Uterus (tissue), 4 donors: Measurements from ENCODE around the gene PPA2. TPM values are rescaled to one million over a fixed set of nuclear protein-coding genes. Genes with fewer than 3 reads are reported as not detected.

Experiments
- DNase-seq, 2 donors: peaks; one replicate each; pipeline ENCODE4 v3.0.0-alpha.2; 2019 to 2020
- H3K27ac ChIP-seq, 2 donors: fragments of 200-600 bp; sonication (generic); 1 replicate in 1 of 2; 2 replicates in 1 of 2; pipeline ENCODE4 v1.5.1; 2016 to 2018
- H3K27me3 ChIP-seq, 2 donors: fragments of 200-600 bp; sonication (generic); one replicate each; pipeline ENCODE4 v1.5.1; 2018 to 2019; ENCODE audit warnings: control low read depth in 1 of 2
- H3K36me3 ChIP-seq, 2 donors: fragments of 200-600 bp; sonication (generic); one replicate each; pipeline ENCODE4 v1.5.1; 2019; ENCODE audit warnings: control low read depth in 1 of 2
- H3K4me1 ChIP-seq, 2 donors: fragments of 200-600 bp; sonication (generic); one replicate each; pipeline ENCODE4 v1.5.1; 2018 to 2019; ENCODE audit warnings: control low read depth in 1 of 2
- H3K4me3 ChIP-seq, 2 donors: fragments of 200-600 bp; sonication (generic); 1 replicate in 1 of 2; 2 replicates in 1 of 2; pipeline ENCODE4 v1.5.1; 2018 to 2019; ENCODE audit warnings: mild to moderate bottlenecking in 1 of 2
- H3K9me3 ChIP-seq, 2 donors: fragments of 200-600 bp; sonication (generic); one replicate each; pipeline ENCODE4 v1.5.1; 2019; ENCODE audit warnings: control low read depth in 1 of 2
- POLR2A ChIP-seq, 2 donors: fragments of 450-650 bp; IDR thresholded peaks; one replicate each; pipeline ENCODE4 v1.6.1; 2016; ENCODE audit warnings: antibody characterized with exemption in 2 of 2, mild to moderate bottlenecking in 1 of 2, moderate library complexity in 1 of 2
- intact Hi-C: fragments of 100-400 bp; cut with DNase I; formaldehyde crosslinking; loops from one replicate; pipeline ENCODE4 v1.15.1; 2023; ENCODE audit warnings: low total_unique reads
- total RNA-seq, 4 donors: library from RNA; depleted of rRNA in 3 of 4; stranded (reverse); fragments of >200 nt in 3 of 4; gene quantifications; one replicate each; pipeline versions ENCODE4 v1.1.0 to v1.2.4, GENCODE V29; 2014 to 2023
- TF ChIP-seq, protein P1 (sequence below), 4 experiments: fragments of 200-600 bp in 2 of 4; fragments of 450-650 bp in 2 of 4; sonication (generic) in 2 of 4; IDR thresholded peaks; one replicate each; pipeline ENCODE4 v1.5.1; 2016 to 2019; ENCODE audit warnings: antibody characterized with exemption in 4 of 4, mild to moderate bottlenecking in 2 of 4, moderate library complexity in 1 of 4
- donor health status: DM: yes; HTN: yes; CAD: no.

Gene PPA2
- total RNA-seq, 4 donors from 2014 or later: 94.4 to 964 (median 152) TPM

DNA sequence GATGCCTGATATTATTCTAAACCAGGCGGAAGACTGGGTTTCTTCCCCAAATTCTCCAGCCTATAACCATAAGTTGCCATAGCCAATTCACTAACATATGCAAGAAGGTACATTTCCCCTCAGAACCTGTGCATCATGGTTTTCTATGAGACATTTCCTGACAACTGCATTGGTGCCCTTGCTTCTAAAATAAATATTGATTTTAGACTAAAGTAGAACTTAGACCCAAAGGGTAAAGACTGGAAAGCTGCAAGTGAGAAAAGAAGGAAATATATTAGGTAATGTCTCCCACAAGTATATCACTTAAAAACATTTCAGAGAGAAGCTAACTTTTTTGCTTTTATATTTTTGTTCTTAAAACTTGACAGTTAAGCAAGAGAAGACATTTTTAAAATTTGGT lies 125.1 kb downstream of the PPA2 start:
- Histone ChIP-seq H3K4me1 (no peaks in the 10 kb centered on the region), H3K9me3 (no peaks in the 10 kb centered on the region), H3K36me3 (no peaks in the 10 kb centered on the region), H3K4me3 (no peak overlapping the region), H3K27me3 (no peaks in the 10 kb centered on the region), H3K27ac (no peak overlapping the region)
- no peak for TF ChIP-seq POLR2A (IDR thresholded peaks at IDR 0.05)
- TF ChIP-seq, protein P1, sequence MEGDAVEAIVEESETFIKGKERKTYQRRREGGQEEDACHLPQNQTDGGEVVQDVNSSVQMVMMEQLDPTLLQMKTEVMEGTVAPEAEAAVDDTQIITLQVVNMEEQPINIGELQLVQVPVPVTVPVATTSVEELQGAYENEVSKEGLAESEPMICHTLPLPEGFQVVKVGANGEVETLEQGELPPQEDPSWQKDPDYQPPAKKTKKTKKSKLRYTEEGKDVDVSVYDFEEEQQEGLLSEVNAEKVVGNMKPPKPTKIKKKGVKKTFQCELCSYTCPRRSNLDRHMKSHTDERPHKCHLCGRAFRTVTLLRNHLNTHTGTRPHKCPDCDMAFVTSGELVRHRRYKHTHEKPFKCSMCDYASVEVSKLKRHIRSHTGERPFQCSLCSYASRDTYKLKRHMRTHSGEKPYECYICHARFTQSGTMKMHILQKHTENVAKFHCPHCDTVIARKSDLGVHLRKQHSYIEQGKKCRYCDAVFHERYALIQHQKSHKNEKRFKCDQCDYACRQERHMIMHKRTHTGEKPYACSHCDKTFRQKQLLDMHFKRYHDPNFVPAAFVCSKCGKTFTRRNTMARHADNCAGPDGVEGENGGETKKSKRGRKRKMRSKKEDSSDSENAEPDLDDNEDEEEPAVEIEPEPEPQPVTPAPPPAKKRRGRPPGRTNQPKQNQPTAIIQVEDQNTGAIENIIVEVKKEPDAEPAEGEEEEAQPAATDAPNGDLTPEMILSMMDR (IDR thresholded peaks at IDR 0.05): no peak
- intact Hi-C loops: no loop called here
- DNase-seq: no peak

DNA sequence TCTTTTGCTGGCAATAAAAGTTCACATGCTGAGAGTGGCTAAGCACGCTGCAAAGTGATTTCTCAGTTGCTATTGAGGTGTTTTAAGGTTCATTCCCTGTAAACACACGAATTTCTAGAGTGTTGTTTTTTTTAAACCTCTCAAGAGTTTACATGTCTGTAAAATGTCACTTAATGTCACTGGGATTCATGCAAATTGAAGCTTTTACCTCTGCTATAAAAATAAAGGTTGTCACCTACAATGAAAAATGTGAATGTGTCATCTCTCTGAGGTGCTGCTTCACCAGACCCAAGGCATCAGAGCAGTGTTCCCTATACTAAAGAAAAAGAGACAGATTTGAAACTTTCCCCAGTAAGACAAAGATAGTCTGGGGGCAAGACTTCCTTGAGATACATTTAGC lies 127.0 kb downstream of the PPA2 start:
- Histone ChIP-seq H3K27me3 (no peaks in the 10 kb centered on the region), H3K9me3 (no peaks in the 10 kb centered on the region), H3K27ac (no peak overlapping the region), H3K36me3 (no peaks in the 10 kb centered on the region), H3K4me1 (no peaks in the 10 kb centered on the region), H3K4me3 (no peak overlapping the region)
- TF ChIP-seq, protein P1 (IDR thresholded peaks at IDR 0.05): no peak
- no peak for TF ChIP-seq POLR2A (IDR thresholded peaks at IDR 0.05)
- intact Hi-C loops: no loop called here
- DNase-seq: no peak

DNA sequence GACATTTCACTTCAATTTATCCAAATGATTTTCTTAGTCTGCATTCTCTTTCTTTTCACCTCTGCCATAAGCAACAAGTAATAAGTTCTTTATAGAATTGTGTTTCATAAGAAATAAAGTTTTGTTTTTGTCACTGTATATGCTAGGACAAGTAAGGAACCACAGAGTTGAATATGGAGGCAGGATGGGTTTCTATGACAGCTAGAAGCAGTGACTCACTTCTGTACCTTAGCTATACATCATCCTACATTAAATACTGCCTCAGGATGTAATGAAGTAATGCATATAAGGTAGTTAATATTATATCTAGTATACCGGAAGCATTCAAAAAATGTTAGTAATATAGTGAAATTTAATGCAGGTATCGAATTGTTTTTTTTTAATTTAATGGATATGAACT lies 128.0 kb downstream of the PPA2 start:
- Histone ChIP-seq H3K27ac (no peak overlapping the region), H3K4me3 (no peak overlapping the region), H3K9me3 (no peaks in the 10 kb centered on the region), H3K27me3 (no peaks in the 10 kb centered on the region), H3K36me3 (no peaks in the 10 kb centered on the region), H3K4me1 (no peaks in the 10 kb centered on the region)
- no peak for DNase-seq
- TF ChIP-seq, protein P1 (IDR thresholded peaks at IDR 0.05): no peak
- no peak for TF ChIP-seq POLR2A (IDR thresholded peaks at IDR 0.05)
- intact Hi-C loops: no loop called here

DNA sequence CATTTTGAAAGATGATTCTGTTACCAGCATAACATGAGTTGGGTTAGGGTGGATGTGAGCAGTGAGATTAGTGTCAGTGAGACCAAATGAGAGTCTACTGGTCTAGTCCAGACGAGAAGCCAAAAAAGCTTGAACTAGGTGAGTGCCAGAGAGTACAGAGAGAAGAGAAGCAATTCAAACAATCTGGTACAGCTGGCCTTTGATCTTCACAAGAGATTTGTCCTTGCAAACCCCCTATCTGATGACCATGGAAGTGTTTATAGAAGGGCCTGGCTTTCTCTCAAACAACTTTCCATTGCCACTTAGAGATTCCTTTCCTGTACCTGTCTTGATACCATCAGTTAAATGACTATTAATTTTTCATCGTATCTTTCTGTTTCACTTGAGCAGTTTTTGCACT lies 128.5 kb downstream of the PPA2 start:
- H3K4me3 ChIP-seq: no peak overlapping the region
- no peaks in the 10 kb centered on the region for H3K4me1 ChIP-seq
- intact Hi-C loops: no loop called here
- no peaks in the 10 kb centered on the region for H3K36me3 ChIP-seq
- DNase-seq: no peak
- TF ChIP-seq, protein P1 (IDR thresholded peaks at IDR 0.05): no peak
- no peak for TF ChIP-seq POLR2A (IDR thresholded peaks at IDR 0.05)
- H3K27ac ChIP-seq: no peak overlapping the region
- H3K9me3 ChIP-seq: no peaks in the 10 kb centered on the region
- no peaks in the 10 kb centered on the region for H3K27me3 ChIP-seq

DNA sequence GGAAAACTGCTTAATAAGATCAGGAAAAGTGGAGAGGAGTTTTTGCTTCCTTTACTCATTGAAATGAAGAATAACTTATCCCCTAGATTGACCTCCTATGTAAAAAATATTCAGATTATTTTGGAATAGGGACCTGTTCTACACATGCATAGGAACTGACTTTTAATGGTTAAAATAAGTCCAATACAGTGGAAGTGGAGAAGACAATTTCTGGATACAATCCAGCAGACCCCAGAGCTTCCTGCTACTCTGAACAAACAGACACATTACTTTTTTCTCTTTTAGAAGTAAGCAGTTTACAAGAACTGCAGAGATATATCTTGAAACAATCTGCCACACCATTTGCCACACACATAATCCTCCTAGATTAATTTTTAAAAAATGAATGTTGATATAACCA lies 129.7 kb downstream of the PPA2 start:
- H3K4me1 ChIP-seq: no peaks in the 10 kb centered on the region
- H3K27me3 ChIP-seq: no peaks in the 10 kb centered on the region
- H3K9me3 ChIP-seq: no peaks in the 10 kb centered on the region
- no peaks in the 10 kb centered on the region for H3K36me3 ChIP-seq
- TF ChIP-seq, protein P1 (IDR thresholded peaks at IDR 0.05): no peak
- TF ChIP-seq POLR2A (IDR thresholded peaks at IDR 0.05): no peak
- no peak for DNase-seq
- no peak overlapping the region for H3K4me3 ChIP-seq
- intact Hi-C loops: no loop called here
- no peak overlapping the region for H3K27ac ChIP-seq
